ENCODE measurements around the gene KDM1A.

KDM1A gene

GRCh38 chr1:23013657-23014056, 5.6 kb upstream of the KDM1A start:
- DNase-seq (ENCODE audit: low read depth in 3 of 3) = no peak

DNA sequence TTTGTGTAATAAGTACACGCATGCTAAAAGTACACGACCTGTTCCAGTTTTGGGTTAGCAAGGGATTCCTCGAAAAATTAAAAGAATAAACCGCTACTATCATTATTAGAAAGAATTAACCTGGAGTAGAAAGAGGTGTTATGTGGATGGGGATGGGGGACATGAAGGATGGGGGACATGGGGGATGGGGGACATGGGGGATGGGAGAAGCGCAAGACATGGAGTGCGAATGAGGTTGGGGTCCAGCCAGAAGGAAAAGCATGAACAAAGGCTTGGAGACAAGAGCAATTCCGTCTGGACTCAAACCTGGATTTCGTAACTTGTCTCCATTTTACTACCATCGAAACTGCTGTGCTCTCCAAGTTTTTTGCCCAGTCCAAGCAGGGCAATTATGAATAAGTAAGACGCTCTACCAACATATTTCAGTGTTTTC, 591 bp upstream of the KDM1A start:
- DNase-seq (ENCODE audit: low read depth in 3 of 3) = no peak

GRCh38 chr1:23019863-23020625, 776 bp downstream of the KDM1A start:
- peak in 1 of 3 donors; percentile 16 for DNase-seq (ENCODE audit: low read depth in 3 of 3)

- no peak for DNase-seq (ENCODE audit: low read depth in 3 of 3)
Observed at GRCh38 chr1:23020706-23021405, 1.6 kb downstream of the KDM1A start.

DNA sequence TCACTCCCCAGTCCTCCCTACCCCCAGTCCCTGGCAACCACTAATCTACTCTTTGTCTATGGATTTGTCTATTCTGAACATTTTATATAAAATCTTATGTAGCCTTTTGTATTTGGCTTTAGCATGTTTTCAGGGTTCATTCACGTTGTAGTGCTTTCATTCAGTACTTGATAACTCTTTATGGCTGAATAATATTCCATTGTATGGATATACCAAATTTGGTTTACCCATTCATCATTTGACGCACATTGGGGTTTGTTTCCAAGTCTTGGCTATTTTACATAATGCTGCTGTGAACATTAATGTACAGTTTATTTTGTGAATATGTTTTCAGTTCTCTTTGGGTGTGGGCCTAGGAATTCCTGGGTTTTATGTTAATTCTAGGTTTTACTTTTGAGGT, 2.6 kb downstream of the KDM1A start:
- DNase-seq (ENCODE audit: low read depth in 3 of 3) = no peak

- DNase-seq (ENCODE audit: low read depth in 3 of 3) = no peak
Observed at GRCh38 chr1:23023174-23023845, 4.0 kb downstream of the KDM1A start.

GRCh38 chr1:23026568-23026967, 7.3 kb downstream of the KDM1A start:
- no peak for DNase-seq (ENCODE audit: low read depth in 3 of 3)

- DNase-seq (ENCODE audit: low read depth in 3 of 3) = no peak
Observed at GRCh38 chr1:23027352-23027907, 8.2 kb downstream of the KDM1A start.

- DNase-seq (ENCODE audit: low read depth in 3 of 3) = no peak
Observed at GRCh38 chr1:23029337-23029736, 10.1 kb downstream of the KDM1A start.

- no peak for DNase-seq (ENCODE audit: low read depth in 3 of 3)
Observed at GRCh38 chr1:23035823-23036452, 16.7 kb downstream of the KDM1A start.

DNA sequence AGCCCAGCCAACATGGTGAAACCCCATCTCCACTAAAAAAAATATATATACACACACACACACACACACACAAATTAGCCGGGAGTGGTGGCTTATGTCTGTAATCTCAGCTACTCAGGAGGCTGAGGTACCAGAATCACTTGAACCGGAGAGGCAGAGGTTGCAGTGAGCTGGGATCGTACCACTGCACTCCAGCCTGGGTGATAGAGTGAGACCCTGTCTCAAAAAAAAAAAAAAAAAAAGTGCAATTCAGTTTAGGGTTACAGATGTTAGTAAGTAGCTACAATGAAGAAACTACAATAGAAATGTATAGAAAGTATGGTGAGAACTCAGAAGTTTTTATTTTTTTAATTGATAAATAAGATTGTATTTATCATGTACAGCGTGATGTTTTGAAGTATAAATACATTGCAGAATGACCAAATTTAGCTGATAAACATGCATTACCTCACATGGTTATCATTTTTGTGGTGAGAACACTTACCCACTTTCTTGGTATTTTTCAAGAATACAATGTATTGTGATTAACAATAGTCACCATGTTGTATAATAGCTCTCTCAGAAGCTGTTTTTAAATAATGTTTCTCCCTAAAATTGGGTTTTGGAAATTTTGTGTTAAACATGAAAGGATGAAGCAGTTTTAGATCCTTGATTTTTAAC, 17.9 kb downstream of the KDM1A start:
- no peak for DNase-seq (ENCODE audit: low read depth in 3 of 3)

- no peak for DNase-seq (ENCODE audit: low read depth in 3 of 3)
Observed at GRCh38 chr1:23039308-23039826, 20.1 kb downstream of the KDM1A start.

- no peak for DNase-seq (ENCODE audit: low read depth in 3 of 3)
Observed at GRCh38 chr1:23040509-23040908, 21.2 kb downstream of the KDM1A start.

GRCh38 chr1:23044035-23044434, 24.8 kb downstream of the KDM1A start:
- DNase-seq (ENCODE audit: low read depth in 3 of 3) = no peak

DNA sequence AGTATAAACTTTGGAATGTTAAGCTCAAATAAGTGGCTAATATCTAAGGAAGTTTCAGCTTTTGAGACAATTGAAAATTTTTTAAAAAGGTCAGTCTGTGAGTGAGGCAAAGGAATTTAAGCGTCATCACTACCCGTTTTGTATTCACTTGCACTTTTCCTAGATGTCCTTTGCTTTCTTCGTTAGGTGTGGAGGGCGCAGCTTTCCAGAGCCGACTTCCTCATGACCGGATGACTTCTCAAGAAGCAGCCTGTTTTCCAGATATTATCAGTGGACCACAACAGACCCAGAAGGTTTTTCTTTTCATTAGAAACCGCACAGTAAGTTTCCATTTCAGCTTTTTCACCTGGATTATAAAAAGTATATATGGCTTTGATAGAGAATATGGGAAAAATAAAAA, 30.9 kb downstream of the KDM1A start:
- no peak for DNase-seq (ENCODE audit: low read depth in 3 of 3)

DNA sequence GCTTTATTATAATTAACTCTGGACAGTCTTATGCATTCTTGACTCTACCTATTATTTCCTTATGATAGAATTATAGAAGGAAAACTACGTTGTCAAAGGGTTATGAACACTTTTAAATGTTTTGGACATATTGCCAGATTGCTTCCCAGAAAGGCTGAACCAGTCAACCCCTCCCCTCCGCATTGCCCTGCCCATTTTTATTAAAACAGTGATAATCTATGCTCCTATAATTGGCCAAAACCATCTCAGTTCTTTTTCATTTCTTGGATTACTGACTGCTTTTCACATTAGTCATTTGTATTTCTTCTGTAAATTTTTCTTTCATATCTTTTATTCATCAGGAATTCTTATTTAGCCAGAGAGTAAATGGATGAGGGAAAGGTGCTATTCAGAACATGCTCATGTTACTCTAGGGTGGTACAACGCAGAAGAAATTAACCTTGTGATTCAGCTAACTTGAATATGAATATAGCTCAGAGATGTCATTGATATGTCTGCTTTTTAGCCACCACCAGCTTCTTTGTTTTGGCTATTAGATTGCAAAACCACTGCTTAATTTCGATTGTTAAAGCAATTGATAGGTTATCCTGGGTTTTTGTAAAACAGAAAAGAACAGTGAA, 32.1 kb downstream of the KDM1A start:
- DNase-seq (ENCODE audit: low read depth in 3 of 3) = no peak

- DNase-seq (ENCODE audit: low read depth in 3 of 3) = no peak
Observed at GRCh38 chr1:23057301-23057700, 38.0 kb downstream of the KDM1A start.

DNA sequence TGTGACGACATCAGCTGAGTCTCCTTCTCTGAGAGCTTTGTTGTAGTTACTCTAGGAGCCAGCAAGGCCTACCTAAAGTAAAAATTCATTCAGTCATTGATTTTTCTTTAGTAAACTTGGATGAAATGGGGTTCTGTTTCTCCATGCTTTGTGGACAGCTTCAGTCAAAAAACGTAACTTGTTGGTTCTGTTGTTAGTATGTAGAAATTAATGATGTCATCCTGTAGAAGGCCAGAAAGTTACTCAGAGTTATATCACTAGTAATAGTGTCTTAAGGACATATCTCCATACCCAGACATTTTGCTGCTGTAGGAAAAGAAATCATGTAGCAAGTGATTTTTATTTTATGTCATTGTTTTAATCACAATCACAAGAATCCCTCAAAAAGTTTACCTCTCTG, 43.0 kb downstream of the KDM1A start:
- no peak for DNase-seq (ENCODE audit: low read depth in 3 of 3)

- no peak for DNase-seq (ENCODE audit: low read depth in 3 of 3)
Observed at GRCh38 chr1:23065385-23065784, 46.1 kb downstream of the KDM1A start.

DNA sequence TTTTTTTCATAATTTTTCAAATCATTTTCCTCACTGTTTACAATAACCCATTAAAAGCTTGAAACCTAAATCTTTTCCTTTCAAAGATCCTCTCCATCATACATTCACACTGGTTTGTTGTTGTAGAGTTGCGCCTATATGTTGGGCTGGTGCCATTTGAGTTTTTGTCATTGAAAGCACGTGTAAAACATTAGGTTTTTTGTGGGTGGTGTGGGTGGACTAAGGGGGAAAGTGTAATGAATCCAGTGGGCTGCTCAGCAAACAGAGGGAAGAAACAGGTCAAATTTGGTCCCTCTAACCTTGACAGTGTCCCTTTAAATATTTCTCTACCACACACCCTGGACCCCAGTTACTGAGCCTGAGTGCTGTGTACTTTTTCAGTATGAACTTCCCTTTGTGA, 46.8 kb downstream of the KDM1A start:
- no peak for DNase-seq (ENCODE audit: low read depth in 3 of 3)

DNA sequence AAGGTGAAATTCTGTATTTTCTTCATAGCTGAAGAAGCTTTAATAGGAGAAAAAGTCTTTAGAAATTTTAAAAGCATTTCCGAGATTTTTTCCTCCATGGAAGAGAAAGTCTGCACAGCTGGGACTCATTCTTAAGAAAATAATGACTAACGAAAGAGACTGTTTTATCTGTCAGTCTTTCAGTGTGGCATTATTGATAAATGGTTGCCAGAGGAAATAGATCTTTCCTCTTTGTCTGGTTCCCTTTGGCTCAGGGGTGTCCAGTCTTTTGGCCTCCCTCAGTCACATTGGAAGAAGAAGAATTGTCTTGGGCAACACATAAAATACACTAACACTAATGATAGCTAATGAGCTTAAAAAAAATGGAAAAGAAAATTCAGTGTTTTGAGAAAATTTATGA, 49.9 kb downstream of the KDM1A start:
- no peak for DNase-seq (ENCODE audit: low read depth in 3 of 3)

Data from stimulated activated CD4-positive, alpha-beta T cell treated with anti-CD3 and anti-CD28 coated beads, TNF-alpha, amount 100 ng/mL, for 48 hours (primary cell).